Measurements from ENCODE around the gene TDRD10.

DNA sequence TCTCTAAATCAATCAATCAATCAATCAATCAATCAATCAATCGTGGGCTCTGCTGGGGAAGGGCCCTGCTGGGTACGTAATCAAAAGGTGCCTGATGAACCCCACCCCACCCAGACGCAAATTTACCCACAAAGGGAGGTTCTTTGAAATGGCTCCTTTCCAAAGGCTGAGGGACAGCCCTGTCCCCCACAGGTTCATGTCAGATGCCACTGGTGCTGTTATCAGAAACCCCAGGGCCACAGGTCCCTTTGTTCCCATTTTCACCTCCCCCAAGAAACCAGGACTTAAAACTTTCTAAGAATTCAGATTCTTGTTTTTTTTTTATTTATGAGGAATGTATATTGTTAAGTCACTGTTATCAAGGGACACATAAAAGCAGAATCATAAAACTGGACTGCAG lies 79.7 kb downstream of the TDRD10 start:
- TF ChIP-seq EZH2 (IDR thresholded peaks at IDR 0.05; ENCODE audit: borderline replicate concordance, low read depth, low read length, severe bottlenecking) = no peak
- TF ChIP-seq CTCF (IDR thresholded peaks at IDR 0.05; ENCODE audit: borderline replicate concordance, extremely low read depth, low read length, poor library complexity, severe bottlenecking) = no peak
